A549 treated with AZD2906 at 1 μM for 4 hours (cell line): ENCODE data around the gene OR10H1. TPM values are rescaled to one million over a fixed set of nuclear protein-coding genes. Genes with fewer than 3 reads are reported as not detected.

ENCODE experiments used
- total RNA-seq: library from RNA; stranded (reverse); fragments of 200-300 nt; extraction: Qiagen RNA extraction; gene quantifications from 5 replicates; pipeline ENCODE4 v1.2.3, GENCODE V29; 2022

Gene OR10H1
- total RNA-seq, result not detected in 5 replicates

GRCh38 chr19:15815306-15815705 is at the start of gene OR10H1:
Gene OR10H1, minus strand, starts transcription at chr19:15815664. Its CDS starts 7,627 bp downstream, at chr19:15808037.

GRCh38 chr19:15787611-15788155 is 27.8 kb downstream of the OR10H1 start, which contains the start of gene OR10H5:
Gene OR10H5, plus strand, starts transcription at chr19:15787661. Its CDS starts 6,388 bp downstream, at chr19:15794049.

Other genes starting within 250 kb of the OR10H1 start
- not detected in 5 replicates for gene CYP4F8, start 200.4 kb downstream of the OR10H1 start, total RNA-seq
- 2.8 to 4.4 TPM (median 3.5 TPM) in 5 replicates for gene CYP4F3, start 174.8 kb downstream of the OR10H1 start, total RNA-seq
- gene CYP4F12, start 142.6 kb downstream of the OR10H1 start, total RNA-seq, result 2.0 to 2.8 TPM (median 2.5 TPM) in 5 replicates
- not detected in 5 replicates for gene OR10H2, start 87.6 kb downstream of the OR10H1 start, total RNA-seq
- not detected in 5 replicates for gene OR10H3, start 77.7 kb downstream of the OR10H1 start, total RNA-seq
- not detected in 5 replicates for gene OR10H5, start 28.0 kb downstream of the OR10H1 start, total RNA-seq
- 0.05 to 0.24 TPM (median 0.11 TPM) in 5 replicates for gene CYP4F2, start 82.4 kb upstream of the OR10H1 start, total RNA-seq
- gene CYP4F11, start 118.9 kb upstream of the OR10H1 start, total RNA-seq, result 4.6 to 6.7 TPM (median 5.5 TPM) in 5 replicates
- gene OR10H4, start 133.3 kb upstream of the OR10H1 start, total RNA-seq, result not detected in 5 replicates